BLaER1 treated with 17β-estradiol and CSF1 and Interleukin-3, amounts not matched to agents 10 nM and 100 nM (cell line): ENCODE results near the gene MZB1.

Experiments used
- H3K27ac ChIP-seq, 11 experiments: shearing (Covaris generic); formaldehyde crosslinking; 2 replicates each; pipeline ENCODE4 v1.8.1; 2022
- H3K27me3 ChIP-seq, 11 experiments: shearing (Covaris generic); formaldehyde crosslinking; 2 replicates each; pipeline ENCODE4 v1.8.1; 2022
- H3K36me3 ChIP-seq, 11 experiments: shearing (Covaris generic); formaldehyde crosslinking; 2 replicates each; pipeline ENCODE4 v1.8.1; 2022
- H3K4me1 ChIP-seq, 10 experiments: shearing (Covaris generic); formaldehyde crosslinking; 2 replicates each; pipeline ENCODE4 v1.8.1; 2022
- H3K4me2 ChIP-seq, 11 experiments: shearing (Covaris generic); formaldehyde crosslinking; 2 replicates each; pipeline ENCODE4 v1.8.1; 2022
- H3K4me3 ChIP-seq, 10 experiments: shearing (Covaris generic); formaldehyde crosslinking; 2 replicates each; pipeline ENCODE4 v1.8.1; 2022
- H3K9ac ChIP-seq, 11 experiments: shearing (Covaris generic); formaldehyde crosslinking; 2 replicates each; pipeline ENCODE4 v1.8.1; 2022
- H3K9me3 ChIP-seq, 11 experiments: shearing (Covaris generic); formaldehyde crosslinking; replicated peaks in 1 of 11; 2 replicates each; pipeline ENCODE4 v1.8.1; 2022
- H4K20me1 ChIP-seq, 11 experiments: shearing (Covaris generic); formaldehyde crosslinking; 2 replicates each; pipeline ENCODE4 v1.8.1; 2022
- Cebpa-rat ChIP-seq, 11 experiments: shearing (Covaris generic); IDR thresholded peaks; 2 replicates each; pipeline ENCODE4 v1.8.1; 2022

The MZB1 gene

GRCh38 chr5:139422307-139422893, 32.7 kb upstream of the MZB1 start:
- H3K4me1 ChIP-seq: peaks cover 28 to 51% (median 36%) of the 10 kb centered on the region in 10 experiments
- H3K9ac ChIP-seq: no peak overlapping the region
- no peak overlapping the region for H3K4me2 ChIP-seq
- H3K27me3 ChIP-seq: no peaks in the 10 kb centered on the region
- peaks cover 17 to 70% (median 41%) of the 10 kb centered on the region in 11 experiments for H3K36me3 ChIP-seq
- H3K4me3 ChIP-seq: no peak overlapping the region
- TF ChIP-seq Cebpa-rat (IDR thresholded peaks at IDR 0.05): no peak
- H3K9me3 ChIP-seq: no peaks in the 10 kb centered on the region; a peak in 1 of 22 replicates
- H3K27ac ChIP-seq: peak overlapping the region in 1 of 11 experiments; percentile 41; a peak in 1 of 22 replicates
- H4K20me1 ChIP-seq: no peaks in the 10 kb centered on the region

- Histone ChIP-seq H4K20me1 (no peaks in the 10 kb centered on the region), H3K4me1 (peaks cover 57 to 80% (median 65%) of the 10 kb centered on the region in 10 experiments), H3K4me3 (no peak overlapping the region), H3K4me2 (peak overlapping the region; percentile 1 to 86 (median 69); a peak in 18 of 22 replicates), H3K36me3 (peaks cover 6 to 43% (median 21%) of the 10 kb centered on the region in 11 experiments; a peak in 19 of 22 replicates), H3K9ac (peak overlapping the region in 8 of 11 experiments; percentile 8 to 32 (median 20); a peak in 10 of 22 replicates), H3K27me3 (no peaks in the 10 kb centered on the region), H3K9me3 (no peaks in the 10 kb centered on the region; a peak in 1 of 22 replicates), H3K27ac (peak overlapping the region in 5 of 11 experiments; percentile 4 to 33 (median 22); a peak in 7 of 22 replicates)
- no peak for TF ChIP-seq Cebpa-rat (IDR thresholded peaks at IDR 0.05)
Measured at GRCh38 chr5:139419226-139420192, 29.8 kb upstream of the MZB1 start.

GRCh38 chr5:139418793-139419192, 29.1 kb upstream of the MZB1 start:
- Histone ChIP-seq H3K9ac (peak overlapping the region in 8 of 11 experiments; percentile 7 to 32 (median 20); a peak in 4 of 22 replicates), H3K27ac (peak overlapping the region in 2 of 11 experiments; percentile 22 to 33; a peak in 3 of 22 replicates), H3K4me3 (no peak overlapping the region), H3K4me2 (peak overlapping the region; percentile 27 to 86 (median 69); a peak in 20 of 22 replicates), H4K20me1 (no peaks in the 10 kb centered on the region), H3K36me3 (peaks cover 3 to 37% (median 18%) of the 10 kb centered on the region in 11 experiments; a peak in 17 of 22 replicates), H3K9me3 (no peaks in the 10 kb centered on the region; a peak in 1 of 22 replicates), H3K4me1 (peaks cover 54 to 84% (median 69%) of the 10 kb centered on the region in 10 experiments), H3K27me3 (no peaks in the 10 kb centered on the region)
- TF ChIP-seq Cebpa-rat (IDR thresholded peaks at IDR 0.05): no peak

GRCh38 chr5:139417214-139417613, 27.5 kb upstream of the MZB1 start:
- Histone ChIP-seq H3K4me2 (peak overlapping the region; percentile 27 to 86 (median 69); a peak in 21 of 22 replicates), H3K4me1 (peaks cover 53 to 82% (median 65%) of the 10 kb centered on the region in 10 experiments)
- no peak for TF ChIP-seq Cebpa-rat (IDR thresholded peaks at IDR 0.05)

GRCh38 chr5:139416651-139417050, 26.9 kb upstream of the MZB1 start:
- peaks cover 53 to 80% (median 66%) of the 10 kb centered on the region in 10 experiments for H3K4me1 ChIP-seq
- H3K36me3 ChIP-seq: peaks cover 0 to 50% (median 16%) of the 10 kb centered on the region in 11 experiments; a peak in 16 of 22 replicates
- peak overlapping the region in 2 of 11 experiments; percentile 4 to 9; a peak in 1 of 22 replicates for H3K9ac ChIP-seq

More at GRCh38 chr5:139417214-139417613, 27.5 kb upstream of the MZB1 start:
- H3K9ac ChIP-seq: 0 out of 22 replicates have a peak overlapping the region, but pooled peaks of 3 of the 11 experiments have one; percentile 5 to 14 (median 9)
- H3K36me3 ChIP-seq: peaks cover 0 to 50% (median 16%) of the 10 kb centered on the region in 11 experiments; a peak in 16 of 22 replicates
- no peaks in the 10 kb centered on the region for H4K20me1 ChIP-seq
- H3K27me3 ChIP-seq: no peaks in the 10 kb centered on the region
- no peak overlapping the region for H3K4me3 ChIP-seq
- H3K9me3 ChIP-seq: no peaks in the 10 kb centered on the region; a peak in 1 of 22 replicates
- H3K27ac ChIP-seq: peak overlapping the region in 4 of 11 experiments; percentile 28 to 52 (median 37); a peak in 5 of 22 replicates

GRCh38 chr5:139415869-139416268, 26.2 kb upstream of the MZB1 start:
- Histone ChIP-seq H3K36me3 (peaks cover 0 to 42% (median 15%) of the 10 kb centered on the region in 11 experiments; a peak in 16 of 22 replicates), H3K4me3 (no peak overlapping the region), H3K27ac (peak overlapping the region in 8 of 11 experiments; percentile 13 to 62 (median 34); a peak in 11 of 22 replicates)

More at GRCh38 chr5:139416651-139417050, 26.9 kb upstream of the MZB1 start:
- Histone ChIP-seq H3K27ac (peak overlapping the region in 7 of 11 experiments; percentile 28 to 62 (median 45); a peak in 14 of 22 replicates), H3K4me2 (peak overlapping the region; percentile 27 to 86 (median 69)), H3K27me3 (no peaks in the 10 kb centered on the region), H3K9me3 (no peaks in the 10 kb centered on the region; a peak in 1 of 22 replicates), H3K4me3 (no peak overlapping the region), H4K20me1 (no peaks in the 10 kb centered on the region)
- no peak for TF ChIP-seq Cebpa-rat (IDR thresholded peaks at IDR 0.05)

GRCh38 chr5:139415221-139415861, 25.6 kb upstream of the MZB1 start:
- H3K27ac ChIP-seq: peak overlapping the region in 8 of 11 experiments; percentile 11 to 62 (median 34); a peak in 11 of 22 replicates
- H3K9me3 ChIP-seq: no peaks in the 10 kb centered on the region; a peak in 1 of 22 replicates
- no peaks in the 10 kb centered on the region for H4K20me1 ChIP-seq
- H3K27me3 ChIP-seq: no peaks in the 10 kb centered on the region
- H3K4me1 ChIP-seq: peaks cover 53 to 80% (median 66%) of the 10 kb centered on the region in 10 experiments
- TF ChIP-seq Cebpa-rat (IDR thresholded peaks at IDR 0.05): no peak
- peaks cover 0 to 39% (median 12%) of the 10 kb centered on the region in 11 experiments; a peak in 12 of 22 replicates for H3K36me3 ChIP-seq
- H3K4me2 ChIP-seq: peak overlapping the region; percentile 27 to 86 (median 69); a peak in 21 of 22 replicates
- H3K9ac ChIP-seq: peak overlapping the region in 3 of 11 experiments; percentile 18 to 36 (median 36); a peak in 5 of 22 replicates
- H3K4me3 ChIP-seq: no peak overlapping the region

More at GRCh38 chr5:139415869-139416268, 26.2 kb upstream of the MZB1 start:
- Histone ChIP-seq H3K27me3 (no peaks in the 10 kb centered on the region), H3K4me1 (peaks cover 53 to 82% (median 66%) of the 10 kb centered on the region in 10 experiments), H4K20me1 (no peaks in the 10 kb centered on the region), H3K9me3 (no peaks in the 10 kb centered on the region; a peak in 1 of 22 replicates), H3K4me2 (peak overlapping the region; percentile 27 to 86 (median 69); a peak in 21 of 22 replicates), H3K9ac (peak overlapping the region in 3 of 11 experiments; percentile 4 to 36 (median 36); a peak in 5 of 22 replicates)
- TF ChIP-seq Cebpa-rat (IDR thresholded peaks at IDR 0.05): no peak
